Measurements from ENCODE around the gene PRKN.

Gene PRKN

GRCh38 chr6:161743509-161744178, 983.9 kb downstream of the PRKN start:
- no peak for DNase-seq

DNA sequence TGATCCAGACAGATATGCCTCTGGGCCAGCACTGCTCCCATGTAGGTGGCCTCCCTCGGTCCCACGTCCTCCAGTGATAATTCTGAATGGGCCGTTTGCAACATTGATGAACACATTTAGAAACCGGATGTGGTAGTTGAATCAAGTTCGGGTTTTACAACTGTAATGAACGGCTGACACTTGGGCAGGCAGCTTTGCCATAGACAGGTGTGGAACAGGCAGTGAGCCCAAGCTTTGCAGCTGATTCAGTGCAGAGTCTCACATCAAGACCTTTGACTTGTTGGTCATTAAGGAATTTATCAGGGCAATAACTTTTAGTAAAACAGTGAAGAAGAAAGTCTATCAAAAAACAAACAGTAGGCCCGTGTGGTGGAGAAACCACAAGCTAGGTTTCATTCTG, 987.1 kb downstream of the PRKN start:
- no peak for DNase-seq

- no peak for DNase-seq
Measured at GRCh38 chr6:161736781-161737292, 990.7 kb downstream of the PRKN start.

DNA sequence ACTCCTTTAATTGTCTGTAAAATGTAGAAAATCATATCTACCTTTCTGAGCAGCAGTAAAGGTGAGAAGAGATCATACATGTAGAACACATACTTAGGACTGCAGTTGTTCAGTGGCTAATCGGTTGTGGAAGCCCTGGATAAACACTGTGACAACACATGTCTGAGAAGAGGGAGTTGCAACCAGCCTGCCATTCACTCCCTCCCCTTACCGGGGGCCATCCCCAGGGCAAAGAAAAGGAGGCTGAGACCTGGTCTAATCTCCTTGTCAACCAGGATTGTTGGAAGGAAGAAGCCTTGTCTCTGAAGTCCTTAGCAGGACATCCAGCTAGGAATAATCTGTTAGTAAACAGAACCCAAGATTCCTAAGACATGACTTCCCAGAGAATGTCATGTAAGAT, 991.2 kb downstream of the PRKN start:
- DNase-seq = no peak

- DNase-seq = no peak
Measured at GRCh38 chr6:161732594-161732993, 995.0 kb downstream of the PRKN start.

DNA sequence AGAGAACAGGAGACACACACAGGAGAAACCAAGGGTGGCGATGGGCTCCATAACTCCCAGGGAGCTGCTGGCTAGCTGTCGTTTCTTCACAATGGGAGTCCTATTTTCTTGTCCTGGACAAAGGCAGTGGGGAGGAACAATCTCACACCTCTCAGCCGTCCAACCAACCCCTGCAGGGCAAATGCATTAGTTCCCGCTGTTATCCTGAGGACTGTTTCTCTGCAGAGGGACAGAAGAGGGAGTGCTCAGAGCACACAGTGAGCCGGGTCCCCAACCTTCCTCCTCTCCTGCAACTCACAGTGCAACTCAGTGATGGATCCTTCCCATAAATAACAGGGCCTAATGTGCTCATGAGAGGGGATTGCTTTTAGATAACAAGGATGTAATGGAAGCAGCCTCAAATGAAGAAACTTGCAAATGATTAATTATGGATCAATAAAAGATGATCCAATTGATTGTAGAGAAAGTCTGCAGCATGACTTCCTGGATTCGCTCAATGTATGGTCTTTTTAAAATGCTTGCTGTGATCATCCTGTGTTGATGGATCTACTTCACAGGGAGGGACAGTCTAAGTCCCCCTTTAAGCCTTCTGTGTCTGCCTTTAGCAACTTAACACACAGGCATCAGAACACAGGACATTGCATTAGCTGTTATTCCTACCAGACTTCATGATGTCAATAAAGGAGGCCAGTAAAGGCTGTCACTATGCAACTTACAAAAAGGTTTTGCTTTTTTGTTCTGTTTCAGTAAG, 1000.3 kb downstream of the PRKN start:
- DNase-seq = no peak

DNA sequence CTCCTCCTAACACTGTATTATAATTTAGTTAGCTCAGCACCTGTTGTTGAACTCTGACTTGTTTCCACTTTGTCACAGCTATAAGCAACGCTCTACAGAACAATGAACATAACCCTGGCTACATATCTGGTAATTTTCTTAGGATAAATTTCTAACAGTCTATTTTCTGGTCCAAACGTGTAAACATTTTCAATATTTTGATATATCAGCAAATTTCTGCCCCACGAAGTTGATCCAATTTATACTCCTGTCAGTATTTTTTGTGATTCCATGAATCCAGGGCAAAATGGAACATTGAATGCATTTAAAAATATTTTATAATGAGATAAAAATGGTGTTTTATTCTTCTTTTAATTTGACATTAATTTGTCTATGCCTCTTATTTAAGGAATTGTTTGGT, 1005.2 kb downstream of the PRKN start:
- DNase-seq = no peak

DNA sequence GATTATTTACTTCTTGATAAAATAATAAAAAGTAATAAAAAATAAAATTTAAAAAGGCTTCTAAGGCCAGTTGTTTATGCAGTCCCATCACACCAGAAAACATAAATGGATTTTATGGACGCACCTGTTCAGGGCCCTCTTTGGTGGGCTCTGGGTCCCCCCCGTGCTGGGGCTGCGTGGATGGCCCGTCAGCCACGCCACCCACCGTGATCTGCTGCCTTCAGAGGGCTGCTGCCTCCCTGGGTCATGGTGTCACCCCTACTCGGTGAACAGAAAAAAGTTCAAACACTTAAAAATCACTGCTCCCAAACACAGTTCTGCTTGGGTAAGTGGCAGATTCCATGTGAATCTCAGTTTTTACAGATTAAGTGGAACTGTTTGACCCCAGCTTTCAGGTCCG, 1006.1 kb downstream of the PRKN start:
- no peak for DNase-seq

DNA sequence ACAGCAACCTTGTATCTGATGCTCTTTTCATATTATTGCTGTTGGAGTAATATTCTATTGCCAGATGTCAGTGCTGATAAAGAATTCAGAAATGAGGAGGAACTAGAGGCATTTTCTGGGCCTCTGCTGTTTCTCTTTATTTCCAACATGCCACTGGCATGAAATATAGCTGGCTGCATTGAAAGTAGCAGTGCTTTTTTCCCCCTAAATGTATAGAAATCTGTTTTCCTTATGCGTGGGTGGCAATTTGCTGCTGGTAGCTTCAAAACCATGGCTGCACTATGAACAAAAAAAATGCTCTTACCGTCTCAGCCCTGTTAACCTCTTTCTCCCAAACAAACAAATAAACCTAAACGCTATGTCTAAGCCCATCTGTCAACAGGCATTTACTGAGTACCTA, 1011.4 kb downstream of the PRKN start:
- no peak for DNase-seq

- no peak for DNase-seq
Measured at GRCh38 chr6:161711938-161712337, 1015.6 kb downstream of the PRKN start.

DNA sequence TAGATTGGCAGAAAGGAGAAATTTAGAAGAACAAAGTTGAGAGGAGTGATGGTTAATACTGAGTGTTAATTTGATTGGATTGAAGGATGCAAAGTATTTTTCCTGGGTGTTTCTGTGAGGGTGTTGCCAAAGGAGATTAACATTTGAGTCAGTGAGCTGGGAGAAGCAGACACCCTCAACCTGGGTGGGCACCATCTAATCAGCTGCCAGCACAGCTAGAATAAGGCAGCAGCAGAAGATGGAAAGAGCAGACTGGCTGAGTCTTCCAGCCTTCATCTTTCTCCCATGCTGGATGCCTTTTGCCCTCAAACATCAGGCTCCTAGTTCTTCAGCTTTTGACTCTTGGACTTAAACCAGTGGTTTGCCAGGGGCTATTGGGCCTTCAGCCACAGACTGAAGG, 1016.1 kb downstream of the PRKN start:
- DNase-seq = no peak

DNA sequence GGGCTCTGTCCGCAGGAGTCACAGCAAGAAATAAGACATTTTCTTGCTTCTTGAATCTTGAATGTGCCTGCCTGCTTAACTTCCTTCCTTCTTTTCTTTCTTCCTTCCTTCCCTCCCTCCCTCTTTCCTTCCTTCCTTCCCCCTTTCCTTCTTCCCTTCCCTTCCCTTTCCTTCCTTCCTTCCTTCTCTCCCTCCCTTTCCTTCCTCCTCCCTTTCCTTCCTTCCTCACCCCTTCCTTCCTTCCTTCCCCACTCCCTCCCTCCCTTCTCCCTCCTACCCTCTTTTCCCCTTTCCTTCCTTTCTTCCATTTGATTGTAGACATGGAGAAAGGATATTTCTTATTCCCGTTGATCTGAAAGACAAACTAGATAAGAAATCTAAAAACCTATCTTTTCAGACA, 1016.9 kb downstream of the PRKN start:
- DNase-seq = no peak

DNA sequence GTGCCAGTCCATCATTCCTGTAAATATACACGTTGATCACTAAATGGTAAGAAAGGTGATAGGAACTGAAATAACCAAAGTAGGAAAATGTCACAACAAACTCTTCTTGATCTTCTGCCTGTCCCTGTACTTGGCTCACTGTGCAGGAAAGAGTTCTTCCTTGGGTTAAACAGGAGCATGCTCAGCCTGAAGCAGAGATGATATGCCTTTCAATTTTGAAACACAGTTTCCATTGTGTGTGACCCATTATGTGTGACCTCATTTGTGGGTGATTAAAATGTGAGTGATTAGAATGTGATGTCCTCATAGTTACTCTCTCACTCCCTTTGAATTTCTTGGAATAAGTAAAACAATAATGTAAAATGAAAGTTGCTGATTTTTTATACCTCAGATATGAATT, 1026.5 kb downstream of the PRKN start:
- DNase-seq = no peak

GRCh38 chr6:161696801-161697200, 1030.8 kb downstream of the PRKN start:
- DNase-seq = no peak

DNA sequence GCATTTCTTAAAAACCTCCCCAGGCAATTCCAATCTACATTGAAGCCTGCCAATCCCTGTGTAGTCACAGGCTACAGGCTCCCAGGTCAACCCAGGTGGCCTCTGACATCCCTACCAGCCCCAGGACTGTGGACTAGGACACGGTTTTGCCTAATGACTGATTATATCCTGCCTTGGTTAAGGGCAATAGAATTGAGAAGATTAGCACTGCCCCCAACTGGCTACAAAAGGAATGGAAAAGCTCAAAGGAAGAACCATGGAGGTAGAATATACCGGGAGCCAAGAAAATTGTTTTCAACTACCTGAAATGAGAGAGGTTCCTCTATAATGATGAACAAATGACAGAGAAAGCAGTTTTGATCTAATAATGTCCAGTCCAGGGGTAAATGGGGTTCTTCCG, 1032.6 kb downstream of the PRKN start:
- no peak for DNase-seq

DNA sequence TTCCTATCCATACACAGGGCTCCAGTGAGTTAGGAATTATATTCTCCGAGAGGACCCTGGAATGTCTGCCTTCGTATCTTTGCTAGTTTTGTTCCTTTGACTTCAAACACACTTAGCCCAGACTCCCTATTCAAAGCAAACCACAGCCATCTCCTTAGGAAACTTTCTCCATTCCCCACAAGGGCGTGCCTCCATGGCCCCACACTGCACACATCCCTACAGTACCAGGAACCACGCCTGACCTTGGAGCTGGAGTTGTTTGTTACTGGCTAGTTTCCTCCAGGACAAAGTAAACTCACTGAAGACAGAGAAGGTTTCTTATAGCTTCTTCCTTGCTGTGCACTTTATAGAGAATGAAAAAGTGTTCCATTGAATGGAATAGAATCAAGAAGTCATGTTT, 1040.9 kb downstream of the PRKN start:
- DNase-seq = no peak

GRCh38 chr6:161684731-161685475, 1042.7 kb downstream of the PRKN start:
- DNase-seq = no peak

- DNase-seq = no peak
Measured at GRCh38 chr6:161683400-161683799, 1044.2 kb downstream of the PRKN start.

GRCh38 chr6:161682982-161683381, 1044.6 kb downstream of the PRKN start:
- DNase-seq = no peak

DNA sequence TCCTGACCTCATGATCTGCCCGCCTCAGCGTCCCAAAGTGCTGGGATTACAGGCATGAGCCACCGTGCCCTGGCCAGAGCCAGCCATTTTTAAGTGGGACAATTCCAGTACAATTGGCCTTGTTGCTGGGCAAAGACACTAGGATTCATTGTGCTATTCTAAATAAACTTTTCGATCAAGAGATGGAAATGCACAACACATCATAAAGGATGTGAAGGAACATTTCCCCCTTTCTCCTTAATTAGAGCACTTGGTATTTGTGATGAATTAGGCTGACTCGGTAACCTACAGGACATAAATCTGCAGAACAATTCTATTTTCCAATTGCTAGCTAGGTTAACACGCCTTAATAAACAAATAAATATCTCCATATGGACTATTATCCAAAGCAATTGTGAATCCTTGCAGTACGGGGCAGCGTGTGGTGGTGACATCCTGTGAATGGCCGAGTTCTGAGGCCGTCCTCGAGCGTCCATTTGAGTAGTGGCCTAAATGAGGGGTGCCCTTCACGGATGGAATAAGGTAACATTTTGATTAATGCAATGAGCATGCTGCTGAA, 1047.5 kb downstream of the PRKN start:
- no peak for DNase-seq

DNA sequence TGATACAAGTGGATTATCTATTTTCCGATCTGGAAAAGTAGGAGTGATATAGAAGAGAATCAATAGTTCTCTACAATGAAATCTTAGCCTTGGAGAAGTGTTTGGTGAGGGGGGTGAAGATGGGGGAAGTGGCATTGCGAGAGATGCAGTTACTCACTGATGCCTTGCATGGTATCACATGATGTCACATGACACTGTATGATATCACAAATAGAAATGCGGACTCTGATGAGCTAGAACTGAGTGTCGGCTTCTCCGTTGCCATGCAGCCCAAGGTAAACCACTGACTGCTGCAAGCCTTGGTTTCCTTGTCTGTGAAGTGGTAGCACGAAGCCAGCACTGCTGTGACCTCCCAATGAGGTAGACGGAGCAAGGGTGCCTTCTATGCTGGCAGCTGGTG, 1050.4 kb downstream of the PRKN start:
- DNase-seq = no peak

- DNase-seq = no peak
Measured at GRCh38 chr6:161676586-161676985, 1051.0 kb downstream of the PRKN start.

- no peak for DNase-seq
Measured at GRCh38 chr6:161674930-161675682, 1052.5 kb downstream of the PRKN start.

Measured in stimulated activated naive CD4-positive, alpha-beta T cell treated with Interleukin-2 at 50 U/mL for 16 hours (primary cell).